SU-DHL-6 (cell line): ENCODE results near the gene ZNF587.

ENCODE experiments used
- H2AFZ ChIP-seq: fragments of 200-600 bp; sonication (generic); 2 replicates; pipeline ENCODE4 v1.6.1; 2014; ENCODE audit warnings: low read depth, mild to moderate bottlenecking, moderate library complexity, mixed read lengths, antibody characterized with exemption, low read length; ENCODE audit not compliant: severe bottlenecking
- H3F3A ChIP-seq: fragments of 200-600 bp; shearing (Covaris generic); 2 replicates; pipeline ENCODE4 v1.6.0; 2016; ENCODE audit warnings: antibody characterized with exemption, mild to moderate bottlenecking; ENCODE audit not compliant: insufficient read depth
- H3K27ac ChIP-seq: fragments of 200-600 bp; sonication (generic); 2 replicates; pipeline ENCODE4 v1.5.1; 2016; ENCODE audit warnings: low read depth, mild to moderate bottlenecking, low read length, moderate library complexity, mixed read lengths
- H3K27me3 ChIP-seq: fragments of 200-600 bp; sonication (generic), shearing (Covaris generic); 2 replicates; pipeline ENCODE4 v1.6.0; 2014; ENCODE audit warnings: mild to moderate bottlenecking, low read length
- H3K36me3 ChIP-seq: fragments of 200-600 bp; sonication (generic); 2 replicates; pipeline ENCODE4 v1.6.1; 2014; ENCODE audit warnings: mild to moderate bottlenecking, low read length, mixed read lengths
- H3K4me2 ChIP-seq: fragments of 300-600, 200-600 bp; shearing (Covaris generic), sonication (generic); 2 replicates; pipeline ENCODE4 v1.6.0; 2014; ENCODE audit warnings: low read length, low read depth, mild to moderate bottlenecking; ENCODE audit not compliant: poor library complexity, severe bottlenecking
- H3K4me3 ChIP-seq: fragments of 200-600 bp; sonication (generic); 2 replicates; pipeline ENCODE4 v1.5.1; 2014; ENCODE audit warnings: antibody characterized with exemption, low read length, mild to moderate bottlenecking, mixed read lengths; ENCODE audit not compliant: insufficient read depth, poor library complexity, severe bottlenecking
- H3K79me2 ChIP-seq: fragments of 200-600 bp; sonication (generic); 2 replicates; pipeline ENCODE4 v1.6.1; 2014; ENCODE audit warnings: mild to moderate bottlenecking, low read length, moderate library complexity; ENCODE audit not compliant: insufficient read depth
- H3K9ac ChIP-seq: fragments of 200-600 bp; sonication (generic); 2 replicates; pipeline ENCODE4 v1.7.0; 2014; ENCODE audit warnings: mild to moderate bottlenecking, low read length
- H3K9me2 ChIP-seq: fragments of 200-600 bp; sonication (generic); replicated peaks from 2 replicates; pipeline ENCODE4 v1.6.1; 2014; ENCODE audit warnings: low read length; ENCODE audit not compliant: insufficient read depth
- H3K9me3 ChIP-seq: fragments of 200-600 bp; sonication (generic); 2 replicates; pipeline ENCODE4 v1.6.1; 2014; ENCODE audit warnings: low read length, mixed read lengths; ENCODE audit not compliant: insufficient read depth
- H4K20me1 ChIP-seq: fragments of 200-600 bp; sonication (generic); 2 replicates; pipeline ENCODE4 v1.6.1; 2014; ENCODE audit warnings: low read depth, mild to moderate bottlenecking, antibody characterized with exemption, low read length, moderate library complexity, mixed read lengths
- EZH2phosphoT487 ChIP-seq: fragments of 200-600 bp; sonication (generic), shearing (Covaris generic); conservative IDR thresholded peaks from 2 replicates; pipeline ENCODE4 v1.6.1; 2018; ENCODE audit warnings: mild to moderate bottlenecking, antibody characterized with exemption, low read length, moderate library complexity, mixed read lengths
- TF ChIP-seq, protein P1 (sequence below): fragments of 200-600 bp; sonication (generic); IDR thresholded peaks from one replicate; pipeline ENCODE4 v1.5.1; 2017; ENCODE audit warnings: antibody characterized with exemption, mild to moderate bottlenecking, low read length, moderate library complexity; ENCODE audit not compliant: insufficient read depth, poor library complexity, severe bottlenecking

The ZNF587 gene

DNA sequence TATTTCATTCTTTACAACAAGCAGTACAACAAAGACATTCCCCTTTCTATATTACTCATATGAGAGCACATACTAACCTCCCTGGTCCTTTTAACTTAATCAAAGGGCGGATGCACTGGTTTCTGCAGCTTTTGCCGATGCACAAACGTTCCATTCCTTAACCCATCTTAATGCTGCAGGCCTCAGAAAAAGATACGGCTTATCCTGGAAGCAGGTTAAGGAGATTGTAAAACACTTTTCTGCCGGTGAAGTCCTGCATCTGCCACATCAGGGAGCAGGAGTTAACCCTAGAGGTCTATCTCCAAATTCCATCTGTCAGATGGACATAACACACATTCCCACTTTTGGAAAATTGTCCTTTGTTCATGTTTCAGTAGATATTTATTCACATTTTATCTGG is 50.7 kb downstream of the ZNF587 start:
- Histone ChIP-seq H3K4me2 (no peak overlapping the region), H3K27ac (no peak overlapping the region), H4K20me1 (no peaks in the 10 kb centered on the region), H3K36me3 (no peaks in the 10 kb centered on the region), H3K9me2 (no peaks in the 10 kb centered on the region), H3K9me3 (no peaks in the 10 kb centered on the region), H3K27me3 (no peaks in the 10 kb centered on the region), H3K79me2 (no peaks in the 10 kb centered on the region), H3F3A (no peaks in the 10 kb centered on the region; the same call in 1 of the 2 replicates), H2AFZ (no peak overlapping the region), H3K9ac (no peak overlapping the region), H3K4me3 (no peak overlapping the region)
- TF ChIP-seq, protein P1, sequence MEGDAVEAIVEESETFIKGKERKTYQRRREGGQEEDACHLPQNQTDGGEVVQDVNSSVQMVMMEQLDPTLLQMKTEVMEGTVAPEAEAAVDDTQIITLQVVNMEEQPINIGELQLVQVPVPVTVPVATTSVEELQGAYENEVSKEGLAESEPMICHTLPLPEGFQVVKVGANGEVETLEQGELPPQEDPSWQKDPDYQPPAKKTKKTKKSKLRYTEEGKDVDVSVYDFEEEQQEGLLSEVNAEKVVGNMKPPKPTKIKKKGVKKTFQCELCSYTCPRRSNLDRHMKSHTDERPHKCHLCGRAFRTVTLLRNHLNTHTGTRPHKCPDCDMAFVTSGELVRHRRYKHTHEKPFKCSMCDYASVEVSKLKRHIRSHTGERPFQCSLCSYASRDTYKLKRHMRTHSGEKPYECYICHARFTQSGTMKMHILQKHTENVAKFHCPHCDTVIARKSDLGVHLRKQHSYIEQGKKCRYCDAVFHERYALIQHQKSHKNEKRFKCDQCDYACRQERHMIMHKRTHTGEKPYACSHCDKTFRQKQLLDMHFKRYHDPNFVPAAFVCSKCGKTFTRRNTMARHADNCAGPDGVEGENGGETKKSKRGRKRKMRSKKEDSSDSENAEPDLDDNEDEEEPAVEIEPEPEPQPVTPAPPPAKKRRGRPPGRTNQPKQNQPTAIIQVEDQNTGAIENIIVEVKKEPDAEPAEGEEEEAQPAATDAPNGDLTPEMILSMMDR, result no peak
- no peak for TF ChIP-seq EZH2phosphoT487

DNA sequence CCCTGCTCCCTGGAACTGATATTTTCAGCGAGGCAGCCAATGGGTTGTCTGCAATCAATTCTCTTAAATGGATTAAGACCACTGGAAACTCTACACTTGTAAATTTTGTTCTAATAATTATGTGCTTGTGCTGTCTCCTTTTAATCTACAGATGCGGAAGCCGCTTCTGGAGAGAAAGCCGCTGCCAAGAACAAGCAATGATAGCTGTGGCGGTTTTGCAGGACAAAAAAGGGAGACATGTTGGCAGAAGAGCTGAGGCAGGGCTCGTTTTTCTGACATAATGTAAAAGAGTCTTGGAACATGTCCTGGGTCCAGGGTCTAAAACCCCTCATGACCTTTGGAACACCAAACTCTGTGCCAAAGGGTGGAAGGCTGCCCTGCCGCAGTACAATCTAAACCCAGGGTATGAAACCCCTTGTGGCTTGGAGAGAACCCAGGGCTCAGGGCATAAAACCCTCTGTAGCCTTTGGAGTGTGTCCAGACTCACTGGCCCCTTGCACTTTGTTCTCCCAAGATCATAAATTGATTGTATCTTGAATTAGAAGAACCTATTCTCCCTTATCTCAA is 54.0 kb downstream of the ZNF587 start:
- Histone ChIP-seq H3K4me3 (no peak overlapping the region), H3K9me3 (no peaks in the 10 kb centered on the region), H3K36me3 (no peaks in the 10 kb centered on the region), H4K20me1 (no peaks in the 10 kb centered on the region), H2AFZ (no peak overlapping the region), H3K79me2 (no peaks in the 10 kb centered on the region), H3K27ac (no peak overlapping the region), H3K9ac (no peak overlapping the region), H3K9me2 (no peaks in the 10 kb centered on the region), H3K27me3 (no peaks in the 10 kb centered on the region), H3F3A (no peaks in the 10 kb centered on the region; the same call in 1 of the 2 replicates), H3K4me2 (no peak overlapping the region)
- TF ChIP-seq, protein P1, result no peak
- no peak for TF ChIP-seq EZH2phosphoT487

DNA sequence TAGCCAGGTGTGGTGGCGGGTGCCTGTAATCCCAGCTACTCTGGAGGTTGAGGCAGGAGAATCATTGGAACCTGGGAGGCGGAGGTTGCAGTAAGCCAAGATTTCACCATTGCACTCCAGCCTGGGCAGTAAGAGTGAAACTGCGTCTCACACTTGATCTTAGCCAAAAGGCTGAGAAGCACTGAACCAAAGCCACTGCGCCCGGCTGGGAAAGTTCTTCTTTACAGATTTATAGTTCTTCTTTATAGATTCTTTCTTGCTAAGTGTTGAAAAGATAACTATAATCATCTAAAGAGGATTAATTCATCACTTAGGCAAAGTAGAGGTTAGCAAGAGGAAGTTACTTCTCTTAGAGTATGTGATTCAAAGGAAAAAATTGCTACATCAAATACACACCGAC is 55.6 kb downstream of the ZNF587 start:
- Histone ChIP-seq H3K9me3 (no peaks in the 10 kb centered on the region), H3K9ac (no peak overlapping the region)
- TF ChIP-seq, protein P1, result no peak
- TF ChIP-seq EZH2phosphoT487, result no peak

More for the DNA sequence above, 55.6 kb downstream of the ZNF587 start:
- Histone ChIP-seq H3K27ac (no peak overlapping the region), H3F3A (no peaks in the 10 kb centered on the region), H3K79me2 (no peaks in the 10 kb centered on the region), H4K20me1 (no peaks in the 10 kb centered on the region), H2AFZ (no peak overlapping the region), H3K4me2 (no peak overlapping the region), H3K4me3 (no peak overlapping the region), H3K36me3 (no peaks in the 10 kb centered on the region), H3K27me3 (no peaks in the 10 kb centered on the region), H3K9me2 (no peaks in the 10 kb centered on the region)
